NCI-H2081 (cell line): ENCODE measurements around the gene CYP4F11.
"Not testable (repeated sequence)": the region's sequence is repeated elsewhere in the genome, so short reads cannot be mapped to it uniquely, and the experiment has no call there.

Source experiments
- DNase-seq, 2 experiments: peaks; one replicate each; lab custom pipeline; 2025; lab: John Stamatoyannopoulos, UW

CYP4F11 gene

DNA sequence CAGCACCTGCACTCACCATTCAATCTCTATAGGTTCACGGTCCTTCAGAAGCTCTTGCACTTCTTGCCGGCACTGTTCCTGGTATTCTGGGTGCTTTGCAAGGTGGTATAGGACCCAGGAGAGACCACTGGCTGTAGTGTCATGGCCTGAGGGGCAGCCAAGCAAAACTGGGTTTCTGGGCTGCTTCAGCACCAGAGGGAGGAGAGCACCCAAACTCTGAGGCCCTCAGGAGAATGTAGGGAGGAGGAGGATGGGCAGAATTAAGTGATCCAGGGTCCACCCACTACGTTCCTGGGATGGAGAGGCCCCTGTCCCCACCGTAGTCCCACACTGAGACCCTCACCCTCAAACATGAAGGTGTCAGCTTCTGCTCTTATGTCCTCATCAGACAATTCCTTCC, 12.3 kb downstream of the CYP4F11 start:
- no peak for DNase-seq

DNA sequence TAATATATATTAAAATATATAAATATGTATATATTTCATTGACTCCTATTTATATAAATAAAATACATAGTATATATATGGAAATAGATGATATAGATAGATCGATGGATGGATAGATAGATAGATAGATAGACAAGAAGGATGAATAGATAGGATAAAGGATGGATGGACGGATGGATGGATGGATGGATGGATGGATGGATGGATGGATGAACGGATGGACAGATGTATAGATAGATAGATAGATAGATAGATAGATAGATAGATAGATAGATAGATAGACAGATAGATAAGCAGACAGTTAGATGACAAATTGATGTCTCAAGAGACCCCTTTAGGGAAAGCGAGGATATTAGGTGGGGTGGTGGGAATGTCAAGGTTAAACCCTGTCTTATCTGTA, 15.1 kb downstream of the CYP4F11 start:
- no peak for DNase-seq

DNA sequence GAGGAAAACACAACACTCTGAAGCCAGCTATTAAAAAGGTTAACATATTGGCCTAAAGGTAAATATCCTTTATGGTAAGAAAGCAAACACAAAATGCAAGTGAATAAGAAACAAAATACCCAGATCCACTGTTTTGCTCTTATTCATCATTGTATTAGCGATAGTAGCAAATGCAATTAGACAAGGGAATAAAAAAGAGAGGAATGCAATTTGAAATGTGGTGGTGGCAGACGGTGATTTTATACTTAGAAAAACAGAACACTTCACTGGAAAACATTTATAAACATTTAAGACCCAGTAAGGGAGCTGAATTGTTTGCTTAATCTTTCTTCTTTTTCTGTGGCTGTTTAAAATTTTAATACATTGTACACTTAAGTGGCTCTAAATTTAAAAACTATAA, 19.2 kb downstream of the CYP4F11 start:
- no peak for DNase-seq

DNA sequence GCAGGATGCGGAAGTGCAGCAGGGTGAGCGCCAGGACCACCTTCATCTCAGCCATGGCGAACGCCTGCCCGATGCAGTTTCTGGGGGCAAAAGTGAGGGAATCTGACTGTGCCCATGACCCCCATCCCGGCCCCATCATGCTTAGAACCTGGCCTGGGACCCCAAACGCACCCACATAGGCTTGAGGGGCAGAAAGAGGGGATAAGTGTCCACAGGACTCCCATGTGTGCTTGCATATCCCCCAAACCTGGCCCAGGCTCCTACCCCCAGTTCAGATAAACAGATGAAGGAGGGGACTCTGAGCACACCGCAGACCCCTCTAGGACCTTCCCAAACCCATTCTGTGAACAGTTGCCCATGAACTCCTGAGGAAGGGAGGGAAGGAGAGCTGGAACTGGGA, 20.5 kb downstream of the CYP4F11 start:
- no peak for DNase-seq

DNA sequence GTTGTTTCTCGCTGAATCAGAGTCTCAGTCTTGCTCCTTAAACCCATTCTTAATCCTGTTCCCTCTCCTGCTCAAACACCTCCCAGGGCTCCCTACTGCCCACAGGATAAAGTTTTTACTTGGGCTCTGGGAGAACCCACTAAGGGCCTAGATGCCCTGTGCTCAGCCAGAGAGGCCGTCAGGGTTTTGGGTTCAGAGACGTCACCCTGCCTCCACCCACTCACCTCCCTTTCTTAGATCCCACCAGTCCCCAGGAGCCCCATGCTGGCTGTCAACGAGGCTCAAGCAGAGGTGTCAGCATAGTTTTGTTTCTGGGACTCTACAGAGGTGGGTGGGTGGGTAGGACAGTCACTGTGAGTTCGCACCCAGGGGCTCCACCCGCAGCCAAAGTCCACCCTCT, 20.9 kb downstream of the CYP4F11 start:
- no peak for DNase-seq

DNA sequence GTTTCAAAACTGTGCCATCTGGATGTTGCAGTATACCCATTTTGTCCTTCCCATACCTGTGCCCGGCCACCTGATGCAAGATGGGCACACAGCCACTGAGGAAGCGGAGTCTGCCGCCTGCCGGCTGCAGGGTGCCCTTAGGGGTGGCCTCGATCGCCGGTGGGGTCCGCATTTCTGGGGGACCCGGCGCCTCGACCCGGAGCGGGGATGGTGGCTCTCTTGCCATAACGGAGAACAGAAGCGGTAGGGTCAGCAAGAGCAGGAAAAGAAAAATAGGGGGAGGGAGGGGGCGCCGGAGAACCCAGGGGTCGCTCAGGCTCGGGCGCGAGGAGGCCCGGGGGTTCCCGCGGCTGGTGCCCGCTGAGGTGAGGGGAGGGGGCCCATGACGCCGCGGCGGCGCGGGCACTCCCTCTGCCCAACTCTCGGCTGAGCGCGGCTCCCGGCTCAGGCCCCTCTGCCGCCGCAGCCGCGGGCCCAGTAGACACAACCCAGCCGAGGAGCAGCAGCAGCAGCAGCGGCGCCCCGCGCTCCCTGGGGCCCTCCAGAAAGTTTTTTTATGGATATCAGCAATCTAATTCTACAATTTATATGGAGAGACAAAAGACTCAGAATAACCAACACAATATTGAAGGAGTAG, 22.6 kb downstream of the CYP4F11 start:
- no peak for DNase-seq

DNA sequence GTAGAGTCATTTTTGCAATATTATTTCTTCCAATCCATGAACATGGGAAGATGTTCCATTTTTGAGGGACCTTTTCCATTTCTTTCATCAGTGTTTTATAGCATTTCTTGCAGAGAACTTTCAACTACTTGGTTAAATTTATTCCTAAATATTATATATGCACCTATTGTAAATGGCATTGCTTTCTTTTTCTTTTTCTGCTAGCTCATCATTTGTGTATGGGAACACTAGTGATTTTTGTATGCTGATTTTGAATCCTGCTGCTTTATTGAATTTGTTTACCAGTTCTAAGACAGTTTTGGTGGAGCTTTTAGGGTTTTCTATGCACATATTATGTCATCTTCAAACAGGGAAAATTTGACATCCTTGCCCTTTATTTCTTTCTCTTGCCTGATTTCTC, 29.3 kb downstream of the CYP4F11 start:
- no peak for DNase-seq

DNA sequence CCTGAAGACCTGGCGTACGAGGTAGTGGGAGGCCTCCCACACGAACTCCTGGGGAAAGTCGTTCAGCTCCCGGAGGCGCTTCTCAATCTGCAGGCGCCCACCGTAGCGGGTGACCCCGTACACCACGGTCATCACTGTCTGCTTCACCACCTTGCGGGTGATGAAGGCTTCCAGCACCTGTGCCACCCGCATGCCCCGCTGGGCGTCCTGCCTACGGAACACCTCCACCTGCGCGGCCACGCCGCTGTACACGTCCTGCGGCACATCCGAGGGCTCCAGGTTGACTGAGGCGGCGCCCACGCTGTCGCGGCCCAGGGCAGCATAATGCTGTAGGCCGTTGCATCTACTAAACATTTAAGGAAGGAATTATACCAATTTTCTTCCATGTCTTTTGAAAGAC, 31.4 kb downstream of the CYP4F11 start:
- DNase-seq: not testable (repeated sequence)

DNA sequence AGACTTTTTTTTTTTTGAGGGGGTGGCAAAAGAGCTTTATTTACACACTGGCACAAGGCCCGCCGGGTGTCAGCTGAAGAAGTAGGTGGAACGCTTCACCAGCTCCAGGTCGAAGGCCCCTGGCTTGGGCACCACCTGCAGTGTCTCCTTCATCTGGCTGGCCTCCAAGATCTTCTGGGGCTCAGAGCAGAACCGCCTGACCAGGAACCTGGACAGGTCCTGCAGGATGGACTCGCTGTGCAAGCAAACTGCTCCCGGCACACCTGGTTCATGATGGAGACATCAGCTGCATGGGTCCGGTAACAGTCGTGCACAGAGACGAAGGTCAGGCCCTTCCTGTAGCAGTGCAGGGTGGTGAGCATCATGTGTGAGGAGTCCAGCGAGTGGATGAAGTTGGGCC, 32.1 kb downstream of the CYP4F11 start:
- no peak for DNase-seq

DNA sequence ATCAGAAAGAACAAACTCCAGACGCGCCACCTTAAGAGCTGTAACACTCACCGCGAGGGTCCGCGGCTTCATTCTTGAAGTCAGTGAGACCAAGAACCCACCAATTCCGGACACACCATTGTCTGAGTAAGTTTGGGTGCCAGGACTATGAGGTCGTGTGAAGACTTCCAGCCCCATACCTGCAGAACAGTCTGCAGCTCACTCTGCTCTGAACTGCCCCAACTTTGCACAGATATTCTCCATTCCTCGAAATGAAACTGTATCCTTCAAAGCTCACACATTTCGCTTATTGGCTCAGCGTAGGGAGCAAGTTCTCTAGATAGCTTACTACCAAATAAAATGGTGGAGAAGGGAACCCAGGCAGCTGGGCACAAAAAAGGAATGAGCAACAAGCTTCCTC, 33.8 kb downstream of the CYP4F11 start:
- DNase-seq: no peak

DNA sequence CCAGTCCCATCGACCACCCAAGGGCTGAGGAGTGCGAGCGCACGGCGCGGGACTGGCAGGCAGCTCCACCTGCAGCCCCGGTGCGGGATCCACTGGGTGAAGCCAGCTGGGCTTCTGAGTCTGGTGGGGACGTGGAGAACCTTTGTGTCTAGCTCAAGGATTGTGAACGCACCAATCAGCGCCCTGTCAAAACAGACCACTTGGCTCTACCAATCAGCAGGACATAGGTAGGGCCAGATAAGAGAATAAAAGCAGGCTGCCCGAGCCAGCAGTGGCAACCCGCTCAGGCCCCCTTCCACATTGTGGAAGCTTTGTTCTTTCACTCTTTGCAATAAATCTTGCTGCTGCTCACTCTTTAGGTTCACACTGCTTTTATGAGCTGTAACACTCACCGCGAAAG, 34.3 kb downstream of the CYP4F11 start:
- not testable (repeated sequence) for DNase-seq

DNA sequence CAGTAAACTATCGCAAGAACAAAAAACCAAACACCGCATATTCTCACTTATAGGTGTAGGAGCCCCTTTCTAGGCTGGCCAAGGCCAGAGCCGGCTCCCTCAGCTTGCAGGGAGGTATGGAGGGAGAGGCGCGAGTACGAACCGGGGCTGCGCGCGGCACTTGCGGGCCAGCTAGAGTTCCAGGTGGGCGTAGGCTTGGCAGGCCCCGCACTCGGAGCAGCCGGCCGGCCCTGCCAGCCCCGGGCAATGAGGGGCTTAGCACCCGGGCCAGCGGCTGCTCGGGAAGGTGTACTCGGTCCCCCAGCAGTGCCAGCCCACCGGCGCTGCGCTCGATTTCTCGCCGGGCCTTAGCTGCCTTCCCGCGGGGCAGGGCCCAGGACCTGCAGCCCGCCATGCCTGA, 34.8 kb downstream of the CYP4F11 start:
- DNase-seq: not testable (repeated sequence)

DNA sequence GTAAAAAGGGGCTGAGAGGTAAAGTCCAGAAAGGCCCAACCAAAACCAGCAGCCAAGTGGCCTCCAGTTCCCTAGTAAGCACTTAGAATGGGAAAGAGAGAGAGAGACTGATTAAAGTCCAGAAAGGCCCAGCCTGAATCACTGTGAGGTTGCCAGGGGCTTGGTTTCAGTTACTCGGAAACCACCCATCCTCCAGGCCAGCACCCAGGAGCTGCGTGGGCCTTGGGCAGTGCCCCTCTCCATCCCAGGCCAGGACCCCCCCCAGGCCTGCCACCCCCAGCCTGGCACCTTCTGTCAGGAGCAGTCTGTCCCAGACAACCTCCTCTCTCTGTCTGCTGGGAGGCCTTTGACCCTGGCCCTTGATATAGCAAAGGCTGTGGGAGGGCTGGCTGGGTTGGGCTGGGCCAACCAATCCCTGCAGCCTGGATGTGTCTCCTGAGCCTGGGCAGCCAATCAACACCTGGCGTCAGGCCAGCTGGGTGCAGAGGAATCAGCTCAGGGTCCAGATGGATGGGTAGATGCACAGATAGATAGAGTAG, 36.5 kb downstream of the CYP4F11 start, which contains the start of gene CYP4F2:
TSS of gene CYP4F2 (minus strand) at position 337 of the 539 bp plus-strand sequence. CDS start 463 bp downstream, outside the sequence.
- DNase-seq: no peak

DNA sequence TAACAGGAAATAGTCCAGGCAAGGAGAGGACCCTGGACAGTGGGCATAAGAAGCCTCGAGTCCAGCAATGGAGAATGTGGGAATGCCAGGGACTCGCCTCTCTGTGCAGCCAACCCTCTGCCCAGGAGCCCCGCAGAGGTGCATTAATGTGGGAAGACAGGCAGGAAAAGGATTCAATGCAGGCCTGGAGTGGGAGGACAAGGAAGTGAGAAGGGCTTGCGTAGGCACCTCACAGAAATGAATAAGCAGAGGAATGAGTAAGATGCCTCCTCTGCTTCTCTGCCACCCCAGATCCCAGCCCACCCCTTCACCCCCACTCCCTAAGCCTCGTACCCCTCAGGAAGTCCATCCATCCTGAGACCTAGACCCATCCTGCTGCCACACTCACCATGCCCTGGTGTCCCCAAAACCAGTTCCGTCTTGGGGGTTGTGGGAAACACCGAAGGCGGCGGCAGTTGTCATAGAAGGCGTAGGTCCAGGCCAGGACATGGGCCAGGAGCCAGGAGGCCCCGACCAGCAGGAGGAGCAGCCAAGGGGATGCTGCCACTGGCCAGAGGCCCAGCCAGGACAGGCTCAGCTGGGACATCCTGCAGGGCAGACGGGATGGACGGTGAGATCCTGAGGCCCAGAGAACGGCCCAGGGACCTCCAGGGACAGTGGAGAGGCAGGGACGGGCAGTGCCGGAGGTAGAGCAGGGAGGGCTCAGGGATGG, 37.1 kb downstream of the CYP4F11 start:
- no peak for DNase-seq

DNA sequence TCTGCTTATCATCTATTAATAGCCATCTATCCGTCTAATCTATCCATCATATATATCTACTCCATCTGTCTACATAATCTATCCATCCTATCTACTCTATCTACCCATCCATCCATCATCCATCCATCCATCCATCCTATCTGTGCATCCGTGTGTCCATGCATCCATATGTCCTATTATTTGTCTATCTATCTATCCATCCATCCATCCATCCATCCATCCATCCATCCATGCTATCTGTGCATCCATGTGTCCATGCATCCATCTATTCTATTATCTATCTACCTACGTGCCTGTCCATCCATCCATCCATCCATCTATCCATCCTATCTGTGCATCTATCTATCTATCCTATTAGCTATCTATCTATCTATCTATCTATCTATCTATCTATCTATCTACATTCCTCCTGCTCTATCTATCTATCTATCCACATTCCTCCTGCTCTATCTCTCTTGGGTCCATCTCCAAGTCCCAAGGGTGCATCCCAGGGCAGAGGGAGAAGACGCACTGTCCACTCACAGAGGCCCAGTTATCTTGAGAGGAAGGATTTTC, 38.4 kb downstream of the CYP4F11 start:
- no peak for DNase-seq

DNA sequence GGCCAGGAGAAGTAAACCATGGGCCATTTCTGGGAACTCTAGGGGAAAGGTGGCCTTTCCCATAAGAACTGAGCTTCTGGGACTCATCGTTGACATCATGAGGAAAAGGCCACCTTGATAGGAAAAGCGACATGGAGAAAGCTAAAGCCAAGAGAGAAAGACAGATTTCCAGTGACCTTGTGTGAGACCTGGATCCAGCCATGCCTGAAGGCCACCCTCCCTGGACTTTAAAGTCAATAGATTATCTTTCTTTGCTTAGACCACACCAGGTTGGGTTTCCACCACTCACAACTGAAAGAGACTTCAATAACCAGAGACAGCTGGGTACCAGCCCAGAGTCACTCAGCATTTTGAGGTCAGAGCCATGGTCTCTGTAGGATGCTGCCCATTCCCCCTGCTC, 40.0 kb downstream of the CYP4F11 start:
- DNase-seq: no peak

DNA sequence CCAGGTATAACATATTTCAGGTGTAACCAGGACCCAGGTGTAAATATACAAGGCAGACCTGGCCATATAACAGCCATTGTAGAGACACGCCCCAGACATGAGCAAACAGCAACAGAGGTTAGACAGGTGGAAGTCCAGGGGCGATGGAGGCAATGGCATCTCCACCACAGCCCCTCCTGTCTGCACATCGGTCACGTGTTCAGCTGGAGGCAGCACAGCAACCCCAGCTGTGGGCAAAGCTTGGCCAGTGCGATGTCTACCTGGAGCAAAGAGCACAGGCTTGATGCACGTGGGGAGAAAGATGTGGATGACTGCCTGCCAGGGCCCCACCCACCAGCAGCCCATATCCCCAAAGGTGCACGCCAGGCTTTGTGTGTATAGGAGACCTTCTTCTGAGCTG, 40.9 kb downstream of the CYP4F11 start:
- DNase-seq: no peak

DNA sequence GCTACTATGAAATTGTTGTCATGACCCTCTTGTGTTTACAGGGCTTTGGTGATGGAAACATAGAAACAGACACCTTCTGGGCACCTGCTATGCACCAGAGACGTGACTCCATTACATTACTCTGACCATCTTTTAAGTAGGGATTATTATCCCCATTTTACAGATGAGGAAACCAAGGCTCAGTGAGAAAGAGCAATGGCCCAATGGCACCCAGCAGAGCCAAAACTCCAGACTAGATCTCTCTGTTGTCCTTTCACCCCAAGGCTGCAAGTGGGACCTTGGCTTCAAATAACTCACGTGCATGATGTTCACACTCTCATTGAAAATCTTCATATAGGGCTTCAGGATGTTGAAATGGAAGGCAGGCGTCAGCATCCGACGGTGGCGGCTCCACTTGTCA, 42.3 kb downstream of the CYP4F11 start:
- no peak for DNase-seq

DNA sequence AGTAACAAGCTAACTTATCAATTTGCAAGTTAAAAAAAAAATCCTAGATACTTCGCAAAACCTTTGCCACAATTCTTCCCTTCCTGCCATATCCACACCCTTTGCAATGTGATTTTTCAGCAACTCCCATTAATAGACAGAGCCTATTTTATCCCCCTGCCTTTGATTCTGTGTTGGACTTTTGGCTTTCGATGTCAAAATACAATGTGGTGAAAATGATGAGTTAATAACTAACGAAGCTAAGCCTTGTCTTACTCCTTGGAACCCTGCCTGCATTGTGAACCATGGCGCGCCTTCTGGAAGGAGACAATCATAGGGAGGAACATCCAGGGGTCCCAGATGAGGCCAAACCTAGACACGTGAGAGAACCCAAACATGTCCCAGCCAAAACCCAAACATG, 42.9 kb downstream of the CYP4F11 start:
- no peak for DNase-seq

DNA sequence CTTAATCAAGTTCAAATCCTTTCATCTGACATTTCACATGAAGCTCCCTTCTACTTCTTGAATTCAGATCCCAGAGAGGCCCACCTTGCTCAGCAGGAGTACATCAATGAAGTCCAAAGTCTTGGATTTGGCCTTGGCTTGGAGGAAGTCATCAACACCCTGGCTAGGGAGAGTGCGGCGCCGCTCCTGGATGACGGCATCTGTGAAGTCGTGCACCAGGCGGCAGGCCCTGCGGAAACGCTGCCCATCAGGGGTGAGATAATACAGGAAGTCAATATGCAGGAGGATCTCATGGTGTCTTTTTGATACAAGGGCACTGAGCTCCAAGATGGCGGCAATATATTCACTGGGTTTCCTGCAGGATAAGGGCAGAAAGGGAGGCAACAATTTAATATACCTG, 45.0 kb downstream of the CYP4F11 start:
- DNase-seq: not testable (repeated sequence)

DNA sequence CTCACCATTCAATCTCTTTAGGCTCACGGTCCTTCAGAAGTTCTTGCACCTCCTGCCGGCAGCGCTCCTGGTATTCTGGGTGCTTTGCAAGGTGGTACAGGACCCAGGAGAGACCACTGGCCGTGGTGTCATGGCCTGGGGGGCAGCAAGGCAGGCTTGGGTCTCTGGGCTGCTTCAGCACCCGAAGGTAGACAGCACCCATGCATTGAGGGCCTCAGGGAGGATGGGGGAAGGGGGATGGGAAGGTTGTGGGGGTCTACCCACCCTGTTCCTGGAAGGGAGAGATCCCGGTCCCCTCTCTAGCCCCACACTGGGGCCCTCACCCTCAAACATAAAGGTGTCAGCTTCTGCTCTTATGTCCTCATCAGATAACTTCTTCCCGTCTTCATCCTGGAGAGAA, 48.4 kb downstream of the CYP4F11 start:
- DNase-seq: no peak

DNA sequence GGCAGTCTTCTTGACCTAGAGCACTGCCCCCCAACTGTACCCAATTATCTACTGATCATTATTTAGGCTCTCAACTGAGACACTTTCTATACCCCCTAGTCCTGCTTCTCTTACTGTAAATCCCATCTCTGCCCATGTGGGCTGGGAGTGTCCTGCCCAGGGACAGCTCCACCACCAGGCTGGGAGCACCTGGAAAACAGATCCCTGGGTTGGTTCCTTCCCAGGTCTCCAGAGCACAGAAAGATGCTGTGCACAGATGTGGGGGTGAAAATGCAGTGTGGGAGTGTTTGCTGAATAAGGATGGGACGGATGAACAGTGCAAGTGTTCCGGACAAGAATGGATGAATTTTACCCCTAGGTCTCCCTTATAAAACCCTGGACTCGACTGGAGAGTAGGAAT, 49.2 kb downstream of the CYP4F11 start:
- no peak for DNase-seq

DNA sequence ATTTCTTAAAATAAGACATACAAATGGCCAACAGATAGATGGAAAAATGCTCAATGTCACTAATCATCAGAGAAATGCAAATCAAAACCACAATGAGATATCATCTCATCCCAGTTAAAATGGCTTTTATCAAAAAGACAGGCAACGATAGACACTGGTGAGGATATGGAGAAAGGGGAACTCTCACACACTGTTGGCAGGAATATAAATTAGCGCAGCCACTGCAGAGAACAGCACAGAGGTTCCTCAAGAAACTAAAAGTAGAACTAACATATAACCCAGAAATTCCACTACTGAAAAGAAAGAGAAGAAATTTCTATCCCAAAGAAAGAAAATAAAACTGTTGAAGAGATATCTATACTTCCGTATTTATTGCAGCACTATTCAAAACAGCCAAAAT, 51.0 kb downstream of the CYP4F11 start:
- not testable (repeated sequence) for DNase-seq
